ENCODE measurements around the gene BCL2L1.
A peak's percentile ranks its signal among the peaks of the same experiment; 100 is the strongest.

Gene BCL2L1

DNA sequence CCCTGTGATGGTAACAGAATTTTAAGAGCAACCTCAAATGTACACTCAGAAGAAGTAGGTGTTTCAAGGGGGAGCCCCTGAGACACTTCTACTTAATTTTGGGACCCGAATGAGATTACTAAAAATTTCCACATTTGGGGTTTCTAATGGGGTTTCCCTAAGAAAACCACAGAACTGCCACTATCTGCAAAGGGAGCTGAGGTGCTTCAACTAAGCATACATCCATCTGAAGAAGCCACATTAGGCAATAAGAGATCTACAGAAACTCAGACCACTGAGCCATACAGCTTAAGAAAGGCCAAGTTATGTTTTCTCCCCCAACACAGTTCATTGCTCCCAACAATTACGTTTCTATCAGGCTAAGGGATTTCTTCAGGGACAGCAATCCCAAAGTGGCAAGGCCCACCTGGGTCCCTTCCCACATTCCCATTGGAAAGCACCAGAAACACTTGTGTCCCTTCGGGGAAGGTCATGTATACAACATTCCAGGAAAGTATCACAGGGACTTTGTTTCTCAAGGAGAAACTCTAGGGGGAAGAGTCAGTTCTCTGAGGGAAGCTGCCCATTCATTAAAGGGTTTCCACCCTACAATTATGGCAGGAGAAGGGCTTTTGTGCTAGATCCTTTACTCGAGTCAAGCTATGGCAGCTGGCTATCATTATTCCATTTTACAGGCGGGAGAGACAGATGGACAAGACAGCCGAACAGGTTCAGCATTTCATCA is 5.0 kb downstream of the BCL2L1 start:
- TF ChIP-seq, protein P1, sequence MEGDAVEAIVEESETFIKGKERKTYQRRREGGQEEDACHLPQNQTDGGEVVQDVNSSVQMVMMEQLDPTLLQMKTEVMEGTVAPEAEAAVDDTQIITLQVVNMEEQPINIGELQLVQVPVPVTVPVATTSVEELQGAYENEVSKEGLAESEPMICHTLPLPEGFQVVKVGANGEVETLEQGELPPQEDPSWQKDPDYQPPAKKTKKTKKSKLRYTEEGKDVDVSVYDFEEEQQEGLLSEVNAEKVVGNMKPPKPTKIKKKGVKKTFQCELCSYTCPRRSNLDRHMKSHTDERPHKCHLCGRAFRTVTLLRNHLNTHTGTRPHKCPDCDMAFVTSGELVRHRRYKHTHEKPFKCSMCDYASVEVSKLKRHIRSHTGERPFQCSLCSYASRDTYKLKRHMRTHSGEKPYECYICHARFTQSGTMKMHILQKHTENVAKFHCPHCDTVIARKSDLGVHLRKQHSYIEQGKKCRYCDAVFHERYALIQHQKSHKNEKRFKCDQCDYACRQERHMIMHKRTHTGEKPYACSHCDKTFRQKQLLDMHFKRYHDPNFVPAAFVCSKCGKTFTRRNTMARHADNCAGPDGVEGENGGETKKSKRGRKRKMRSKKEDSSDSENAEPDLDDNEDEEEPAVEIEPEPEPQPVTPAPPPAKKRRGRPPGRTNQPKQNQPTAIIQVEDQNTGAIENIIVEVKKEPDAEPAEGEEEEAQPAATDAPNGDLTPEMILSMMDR (IDR thresholded peaks at IDR 0.05) = no peak
- no peak for TF ChIP-seq ZFX (IDR thresholded peaks at IDR 0.05; ENCODE audit: borderline replicate concordance)
- no peak overlapping the region for H3K27ac ChIP-seq

DNA sequence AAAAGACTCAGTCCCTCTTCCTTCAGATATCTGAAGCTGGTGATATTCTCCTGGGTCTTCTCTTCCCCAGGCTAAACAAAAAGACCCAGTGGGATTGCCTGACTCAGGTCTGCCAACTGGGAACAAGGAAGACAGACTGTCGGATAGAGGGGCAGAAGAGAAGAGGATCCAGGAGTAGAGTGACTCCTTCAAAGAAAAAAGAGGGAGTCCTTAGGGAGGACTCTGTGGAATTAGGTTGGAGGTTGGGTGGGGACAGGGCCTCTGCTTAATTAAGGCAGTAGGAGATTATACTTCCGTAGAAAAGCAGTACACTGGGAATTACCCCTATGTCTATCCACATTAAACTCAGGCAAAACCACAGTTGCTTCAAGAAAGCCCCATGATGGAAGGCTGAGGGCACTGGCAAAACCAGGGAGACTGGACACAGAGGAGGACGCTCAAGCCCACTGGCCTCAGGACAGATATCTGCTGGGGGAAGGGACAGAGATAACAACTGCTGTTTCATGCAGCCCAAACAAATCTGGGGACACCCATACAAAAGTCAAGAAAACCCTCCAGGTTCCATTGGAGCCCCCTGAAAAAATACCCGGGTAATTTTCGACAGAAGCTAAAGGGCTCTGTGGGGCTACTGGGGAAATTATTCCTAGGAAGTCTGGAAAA is 5.7 kb downstream of the BCL2L1 start:
- TF ChIP-seq, protein P1 (IDR thresholded peaks at IDR 0.05) = no peak
- no peak for TF ChIP-seq ZFX (IDR thresholded peaks at IDR 0.05; ENCODE audit: borderline replicate concordance)
- no peak overlapping the region for H3K27ac ChIP-seq

DNA sequence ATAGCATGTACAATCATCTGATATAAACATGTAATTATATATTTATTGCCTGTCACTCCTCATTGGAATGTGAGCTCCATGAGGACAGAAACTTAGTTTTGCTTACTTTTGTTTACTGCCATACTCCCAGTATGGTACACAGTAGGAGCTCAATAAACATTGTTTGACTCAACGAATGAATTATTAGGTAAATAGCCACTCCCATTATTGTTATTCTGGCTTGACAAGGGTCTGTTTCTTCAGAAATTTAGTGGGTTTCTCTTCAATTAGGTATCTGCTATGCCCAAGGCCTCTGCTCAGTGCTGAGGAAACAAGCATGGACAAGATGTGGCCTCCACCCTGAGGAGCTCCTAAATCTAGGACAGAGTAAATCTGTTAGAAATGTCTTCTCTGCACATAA is 6.3 kb downstream of the BCL2L1 start:
- no peak for TF ChIP-seq ZFX (IDR thresholded peaks at IDR 0.05; ENCODE audit: borderline replicate concordance)
- TF ChIP-seq, protein P1 (IDR thresholded peaks at IDR 0.05) = no peak

DNA sequence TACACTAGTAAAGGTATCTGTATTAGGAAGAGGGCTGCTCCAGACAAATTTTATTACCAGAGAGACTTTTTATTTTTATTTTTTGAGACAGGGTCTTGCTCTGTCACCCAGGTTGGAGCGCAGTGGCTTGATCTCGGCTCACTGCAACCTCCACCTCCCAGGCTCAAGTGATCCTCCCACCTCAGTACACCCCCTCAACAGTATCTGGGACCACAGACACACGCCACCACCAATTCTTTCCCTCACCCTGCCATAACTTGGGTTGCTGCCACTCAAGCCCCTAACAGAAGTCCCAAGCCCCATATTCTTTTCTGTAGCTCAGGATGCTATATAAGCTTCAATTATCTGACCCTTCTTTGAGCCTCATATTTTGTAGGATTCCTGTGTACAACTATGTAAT is 6.9 kb downstream of the BCL2L1 start:
- TF ChIP-seq ZFX (IDR thresholded peaks at IDR 0.05; ENCODE audit: borderline replicate concordance) = no peak
- TF ChIP-seq, protein P1 (IDR thresholded peaks at IDR 0.05) = no peak
- no peak overlapping the region for H3K27ac ChIP-seq

More for the DNA sequence above, 6.3 kb downstream of the BCL2L1 start:
- no peak overlapping the region for H3K27ac ChIP-seq

DNA sequence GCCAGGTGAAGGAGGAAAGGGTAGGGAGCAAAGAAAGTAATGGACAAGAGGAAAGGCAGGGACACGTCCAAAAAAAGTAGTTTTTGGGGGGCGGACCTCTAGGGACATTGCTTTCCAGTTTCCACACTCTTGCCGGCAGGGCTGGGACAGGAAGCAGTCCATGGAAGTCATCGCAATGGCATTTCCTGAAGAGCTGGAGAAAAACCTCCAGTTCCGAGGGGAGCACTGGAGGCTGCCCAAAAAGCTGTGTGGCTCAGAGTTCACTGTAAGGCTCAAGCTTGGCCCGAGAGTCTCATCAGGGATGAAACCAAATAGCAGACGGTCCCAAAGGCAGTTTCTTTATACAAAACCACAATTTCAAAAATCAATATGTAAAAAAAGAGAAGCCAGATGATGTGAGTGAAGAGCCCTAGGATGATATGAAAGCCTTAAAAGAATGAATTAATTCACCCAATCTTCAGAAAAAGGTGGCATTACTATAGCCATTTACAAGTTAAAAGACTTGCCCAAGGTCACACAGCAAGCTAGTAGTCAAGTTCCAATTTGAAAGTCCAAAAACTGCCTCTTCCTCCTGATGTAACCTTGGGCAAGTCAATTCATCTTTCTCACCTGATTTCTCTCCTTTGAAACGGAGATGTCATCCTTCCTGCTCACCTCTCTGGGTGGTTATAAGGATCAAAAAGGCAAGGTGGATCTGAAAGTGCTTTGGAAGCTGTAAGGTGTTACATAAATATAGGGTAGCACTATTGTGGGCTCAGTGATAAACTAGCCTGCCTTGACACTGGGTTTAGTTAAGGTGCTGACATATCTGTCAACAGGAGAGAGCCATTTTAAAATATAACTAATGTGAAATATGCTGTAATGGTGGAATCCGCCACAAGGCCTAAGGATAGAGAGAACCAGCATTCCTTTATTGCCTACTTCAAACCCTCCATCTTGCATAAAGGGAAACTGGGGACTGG is 9.1 kb downstream of the BCL2L1 start:
- no peak for TF ChIP-seq ZFX (IDR thresholded peaks at IDR 0.05; ENCODE audit: borderline replicate concordance)
- TF ChIP-seq, protein P1 (IDR thresholded peaks at IDR 0.05) = no peak
- peak overlapping the region; percentile 61 for H3K27ac ChIP-seq

DNA sequence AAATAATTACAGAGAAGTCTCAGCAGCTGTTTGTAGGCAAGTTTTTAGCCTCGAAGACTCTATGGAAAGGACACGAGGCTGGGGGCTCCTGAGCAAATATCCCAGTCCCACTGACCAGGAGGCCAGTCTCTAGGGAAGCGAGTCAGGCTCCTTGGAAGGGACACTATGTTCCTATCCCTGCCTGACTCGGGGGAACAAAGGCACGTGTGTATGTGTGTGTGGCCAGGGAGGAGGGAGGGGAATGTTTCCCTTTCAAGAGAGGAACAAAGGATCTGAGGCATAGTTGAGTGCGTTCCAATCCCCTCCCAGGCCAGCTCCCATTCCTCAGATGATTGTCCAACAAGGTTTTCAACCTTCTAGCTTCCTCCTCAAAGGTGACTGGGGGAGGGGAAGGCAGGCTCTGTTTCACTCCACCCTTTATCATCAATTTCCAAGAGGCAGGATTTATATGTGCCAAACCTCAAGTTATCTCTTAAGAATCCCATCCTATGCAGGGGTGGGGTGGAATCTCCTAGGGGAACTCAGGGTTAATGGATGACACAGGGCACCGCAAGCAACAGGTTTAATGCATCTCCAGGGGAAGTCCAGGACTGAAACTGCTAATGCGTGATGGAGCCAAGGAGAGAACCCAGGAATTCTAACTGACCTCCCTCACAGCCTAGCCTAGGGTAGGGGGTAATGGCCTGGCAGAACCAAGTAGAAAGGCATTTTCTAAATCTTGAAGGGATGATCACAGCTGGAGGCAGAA is 9.9 kb downstream of the BCL2L1 start:
- peak overlapping the region; percentile 61 for H3K27ac ChIP-seq
- TF ChIP-seq, protein P1 (IDR thresholded peaks at IDR 0.05) = no peak
- no peak for TF ChIP-seq ZFX (IDR thresholded peaks at IDR 0.05; ENCODE audit: borderline replicate concordance)

Data from 22Rv1 (cell line).